Left lung (tissue), 10 donors: ENCODE measurements around the gene HSP90AB1. TPM values are rescaled to one million over a fixed set of nuclear protein-coding genes. Genes with fewer than 3 reads are reported as not detected.

Experiments
- ATAC-seq: fragments of 200-7000 bp; cut with Tn5 transposase; one replicate; pipeline ENCODE4 v1.9.1; 2020; ENCODE audit warnings: moderate library complexity
- DNase-seq, 4 donors: peaks; one replicate each; pipeline ENCODE4 v3.0.0-alpha.2; 2013 to 2020
- H3K27ac ChIP-seq, 2 donors: fragments of 200-600 bp; sonication (generic) in 1 of 2; one replicate each; pipeline versions ENCODE4 v1.5.0 to v1.8.0; 2020 to 2021
- H3K27me3 ChIP-seq, 2 donors: fragments of 200-600 bp; sonication (generic) in 1 of 2; one replicate each; pipeline versions ENCODE4 v1.5.0 to v1.8.0; 2020 to 2021
- H3K36me3 ChIP-seq, 2 donors: fragments of 200-600 bp; sonication (generic) in 1 of 2; one replicate each; pipeline versions ENCODE4 v1.5.0 to v1.8.0; 2020 to 2021
- H3K4me1 ChIP-seq, 2 donors: fragments of 200-600 bp; one replicate each; pipeline ENCODE4 v1.8.0; 2021
- H3K4me3 ChIP-seq, 2 donors: fragments of 200-600 bp; sonication (generic) in 1 of 2; one replicate each; pipeline versions ENCODE4 v1.5.0 to v1.8.0; 2020 to 2021; ENCODE audit warnings: mild to moderate bottlenecking in 1 of 2
- H3K9me3 ChIP-seq, 2 donors: fragments of 200-600 bp; sonication (generic) in 1 of 2; one replicate each; pipeline versions ENCODE4 v1.5.0 to v1.8.0; 2020 to 2021
- intact Hi-C, 2 donors: fragments of 100-400 bp; cut with DNase I; formaldehyde crosslinking; loops; one replicate each; pipeline versions ENCODE4 v1.11.2 to v1.14.2; 2022
- polyA plus RNA-seq, 6 donors: library from polyadenylated mRNA; unstranded; fragments of 120-200 nt; gene quantifications; one replicate each; pipeline ENCODE4 v1.2.1, GENCODE V29; 2013; ENCODE audit not compliant: insufficient read length in 6 of 6
- total RNA-seq, 2 donors: library from RNA; stranded (reverse); fragmentation: NEBNext Ultra II Directional; extraction: Animal tissue kit (Norgen Biotek cat#: 25700); gene quantifications; one replicate each; pipeline ENCODE4 v1.2.1, GENCODE V29; 2021
- TF ChIP-seq, protein P1 (sequence below), 2 donors: fragments of 200-600 bp; sonication (generic) in 1 of 2; IDR thresholded peaks; one replicate each; pipeline versions ENCODE4 v1.5.0 to v1.8.0; 2021; ENCODE audit warnings: antibody characterized with exemption in 2 of 2
- donor health status: DM: no; HTN: yes; CAD: no.
- donor health status: DM: no; HTN: no; CAD: no.

The HSP90AB1 gene
- total and polyA plus RNA-seq, 8 donors, result 726 to 1,444 (median 1,251) TPM

DNA sequence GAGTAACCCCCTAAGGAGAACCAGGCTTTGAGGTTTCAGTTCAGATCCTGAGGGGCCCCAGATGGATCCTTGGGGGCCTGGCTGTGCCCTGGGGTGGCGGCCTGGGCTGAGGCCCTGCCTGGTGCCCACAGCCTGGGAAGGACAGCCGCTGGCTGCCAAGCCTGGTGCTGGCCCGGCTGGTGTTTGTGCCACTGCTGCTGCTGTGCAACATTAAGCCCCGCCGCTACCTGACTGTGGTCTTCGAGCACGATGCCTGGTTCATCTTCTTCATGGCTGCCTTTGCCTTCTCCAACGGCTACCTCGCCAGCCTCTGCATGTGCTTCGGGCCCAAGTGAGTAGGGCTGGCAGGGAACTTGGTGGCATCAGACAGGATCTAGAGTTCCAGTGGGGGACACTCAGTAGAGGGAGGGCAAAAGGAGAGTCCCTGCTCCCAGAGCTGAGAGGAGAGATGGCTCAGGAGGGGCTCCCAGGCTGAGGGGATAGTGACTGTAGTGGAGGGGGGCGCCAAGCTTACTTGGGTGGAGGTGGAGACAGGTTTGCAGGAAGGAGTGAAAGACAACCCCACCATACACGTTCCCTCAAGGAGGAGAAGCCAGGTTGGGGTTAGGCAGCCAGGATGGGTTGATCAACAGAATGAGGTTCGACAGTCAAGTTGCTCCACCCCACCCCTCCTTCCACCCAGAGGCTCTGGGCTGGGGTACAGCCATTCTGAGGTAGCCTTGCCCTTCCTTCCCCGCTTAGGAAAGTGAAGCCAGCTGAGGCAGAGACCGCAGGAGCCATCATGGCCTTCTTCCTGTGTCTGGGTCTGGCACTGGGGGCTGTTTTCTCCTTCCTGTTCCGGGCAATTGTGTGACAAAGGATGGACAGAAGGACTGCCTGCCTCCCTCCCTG lies 14.0 kb upstream of the HSP90AB1 start:
- ATAC-seq (no peak), DNase-seq (peak in 1 of 4 donors; percentile 64)
- no peaks in the 10 kb centered on the region for H3K27me3 ChIP-seq
- no peaks in the 10 kb centered on the region for H3K9me3 ChIP-seq
- H3K4me1 ChIP-seq, result peaks cover 10 to 47% of the 10 kb centered on the region in 2 donors
- intact Hi-C loops, result no loop called here
- H3K27ac ChIP-seq, result peak overlapping the region in 1 of 2 donors; percentile 54
- H3K4me3 ChIP-seq, result no peak overlapping the region
- TF ChIP-seq, protein P1, sequence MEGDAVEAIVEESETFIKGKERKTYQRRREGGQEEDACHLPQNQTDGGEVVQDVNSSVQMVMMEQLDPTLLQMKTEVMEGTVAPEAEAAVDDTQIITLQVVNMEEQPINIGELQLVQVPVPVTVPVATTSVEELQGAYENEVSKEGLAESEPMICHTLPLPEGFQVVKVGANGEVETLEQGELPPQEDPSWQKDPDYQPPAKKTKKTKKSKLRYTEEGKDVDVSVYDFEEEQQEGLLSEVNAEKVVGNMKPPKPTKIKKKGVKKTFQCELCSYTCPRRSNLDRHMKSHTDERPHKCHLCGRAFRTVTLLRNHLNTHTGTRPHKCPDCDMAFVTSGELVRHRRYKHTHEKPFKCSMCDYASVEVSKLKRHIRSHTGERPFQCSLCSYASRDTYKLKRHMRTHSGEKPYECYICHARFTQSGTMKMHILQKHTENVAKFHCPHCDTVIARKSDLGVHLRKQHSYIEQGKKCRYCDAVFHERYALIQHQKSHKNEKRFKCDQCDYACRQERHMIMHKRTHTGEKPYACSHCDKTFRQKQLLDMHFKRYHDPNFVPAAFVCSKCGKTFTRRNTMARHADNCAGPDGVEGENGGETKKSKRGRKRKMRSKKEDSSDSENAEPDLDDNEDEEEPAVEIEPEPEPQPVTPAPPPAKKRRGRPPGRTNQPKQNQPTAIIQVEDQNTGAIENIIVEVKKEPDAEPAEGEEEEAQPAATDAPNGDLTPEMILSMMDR (IDR thresholded peaks at IDR 0.05), result no peak
- peaks cover 0 to 26% of the 10 kb centered on the region in 2 donors for H3K36me3 ChIP-seq

DNA sequence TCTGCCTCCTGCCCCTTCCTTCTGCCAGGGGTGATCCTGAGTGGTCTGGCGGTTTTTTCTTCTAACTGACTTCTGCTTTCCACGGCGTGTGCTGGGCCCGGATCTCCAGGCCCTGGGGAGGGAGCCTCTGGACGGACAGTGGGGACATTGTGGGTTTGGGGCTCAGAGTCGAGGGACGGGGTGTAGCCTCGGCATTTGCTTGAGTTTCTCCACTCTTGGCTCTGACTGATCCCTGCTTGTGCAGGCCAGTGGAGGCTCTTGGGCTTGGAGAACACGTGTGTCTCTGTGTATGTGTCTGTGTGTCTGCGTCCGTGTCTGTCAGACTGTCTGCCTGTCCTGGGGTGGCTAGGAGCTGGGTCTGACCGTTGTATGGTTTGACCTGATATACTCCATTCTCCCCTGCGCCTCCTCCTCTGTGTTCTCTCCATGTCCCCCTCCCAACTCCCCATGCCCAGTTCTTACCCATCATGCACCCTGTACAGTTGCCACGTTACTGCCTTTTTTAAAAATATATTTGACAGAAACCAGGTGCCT lies 13.3 kb upstream of the HSP90AB1 start:
- peak overlapping the region; percentile 54 to 63 for H3K27ac ChIP-seq
- H3K9me3 ChIP-seq, result no peaks in the 10 kb centered on the region
- TF ChIP-seq, protein P1 (IDR thresholded peaks at IDR 0.05), result no peak
- intact Hi-C loops, result no loop called here
- peak in 1 of 4 donors; percentile 74 for DNase-seq
- H3K27me3 ChIP-seq, result no peaks in the 10 kb centered on the region
- no peak overlapping the region for H3K4me3 ChIP-seq
- peaks cover 10 to 52% of the 10 kb centered on the region in 2 donors for H3K4me1 ChIP-seq
- ATAC-seq, result no peak
- peaks cover 0 to 26% of the 10 kb centered on the region in 2 donors for H3K36me3 ChIP-seq

DNA sequence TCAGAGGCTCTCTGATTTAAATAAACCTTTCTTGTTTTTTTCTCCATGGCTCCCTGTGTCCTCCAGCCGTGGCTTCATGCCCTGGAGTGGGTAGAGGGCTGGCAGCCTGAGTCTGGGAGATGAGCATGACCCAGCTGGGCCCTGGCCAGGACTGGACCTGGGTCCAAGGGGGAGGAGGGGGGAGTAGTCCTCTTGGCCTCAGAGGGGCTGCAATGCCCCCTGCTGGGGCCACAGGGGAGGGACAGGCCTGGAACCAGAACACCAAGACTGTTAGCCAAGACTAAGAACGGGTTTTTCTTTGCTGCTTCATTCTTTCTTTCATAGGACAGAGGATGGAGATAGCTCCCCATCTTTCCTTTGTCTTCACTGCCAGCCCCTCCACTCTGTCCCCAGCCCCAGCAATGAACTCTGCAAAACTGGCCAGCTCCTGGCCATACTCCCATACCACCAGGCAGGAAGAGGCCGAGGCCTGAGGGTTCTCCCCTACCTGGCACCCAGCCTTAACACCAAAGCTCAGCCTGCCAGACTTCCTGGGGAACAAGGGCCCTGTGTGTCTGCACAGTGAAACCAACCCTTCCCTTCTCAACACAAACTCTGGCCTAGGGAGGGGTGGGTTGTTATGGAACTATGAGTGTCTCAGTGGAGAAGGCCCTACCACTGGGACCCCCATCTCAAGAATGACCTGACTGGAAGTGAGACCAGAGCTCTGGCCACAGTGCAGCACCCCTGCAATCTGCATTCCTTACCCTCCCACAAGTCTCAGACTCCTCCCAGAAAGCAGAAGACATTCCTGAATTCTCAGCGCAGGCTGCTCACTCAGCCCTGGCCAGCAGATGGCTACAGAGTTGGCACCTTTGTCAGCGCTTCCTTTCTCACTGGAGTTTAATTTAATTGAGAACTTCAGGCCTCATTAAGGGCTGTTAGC lies 12.5 kb upstream of the HSP90AB1 start:
- DNase-seq, result peak in 2 of 4 donors; percentile 75 to 77
- intact Hi-C loops, result loop anchor here in 1 of 2 donors (5.0 kb wide), 1 partner anchor 62 kb away; no protein-coding TSS in a partner anchor
- TF ChIP-seq, protein P1 (IDR thresholded peaks at IDR 0.05), result peak; percentile 40 to 52
- Histone ChIP-seq H3K27me3 (no peaks in the 10 kb centered on the region), H3K4me3 (no peak overlapping the region), H3K4me1 (peaks cover 10 to 52% of the 10 kb centered on the region in 2 donors), H3K27ac (peak overlapping the region; percentile 54 to 63), H3K36me3 (peaks cover 0 to 26% of the 10 kb centered on the region in 2 donors), H3K9me3 (no peaks in the 10 kb centered on the region)
- ATAC-seq, result peak; percentile 63

DNA sequence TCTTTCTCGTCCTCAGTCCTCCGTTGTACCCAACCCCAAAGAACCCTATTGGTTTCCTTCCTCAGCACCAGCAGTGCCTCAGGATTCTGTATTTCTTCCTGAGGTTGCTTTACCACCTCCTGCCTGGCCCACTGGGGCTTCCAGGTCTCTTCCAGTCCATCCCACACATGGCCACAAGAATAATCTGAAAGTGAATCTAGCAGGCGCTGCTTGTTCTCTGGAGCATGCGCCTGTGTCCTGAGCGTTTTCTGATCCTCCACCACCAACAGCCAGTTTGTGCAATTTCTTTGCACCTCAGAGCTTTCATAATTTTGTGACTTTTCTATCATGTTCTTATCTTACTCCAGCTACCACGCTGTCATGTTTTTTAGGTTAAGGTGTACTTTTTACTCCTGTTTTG lies 11.6 kb upstream of the HSP90AB1 start:
- H3K4me3 ChIP-seq, result no peak overlapping the region
- H3K27ac ChIP-seq, result peak overlapping the region; percentile 54 to 63
- intact Hi-C loops, result loop anchor here in 1 of 2 donors (5.0 kb wide), 1 partner anchor 63 kb away; no protein-coding TSS in a partner anchor
- peaks cover 0 to 22% of the 10 kb centered on the region in 2 donors for H3K36me3 ChIP-seq
- TF ChIP-seq, protein P1 (IDR thresholded peaks at IDR 0.05), result no peak
- peak in 1 of 4 donors; percentile 2 for DNase-seq
- no peaks in the 10 kb centered on the region for H3K9me3 ChIP-seq
- H3K27me3 ChIP-seq, result no peaks in the 10 kb centered on the region
- no peak for ATAC-seq
- H3K4me1 ChIP-seq, result peaks cover 10 to 52% of the 10 kb centered on the region in 2 donors
